ENCODE results near the gene ZC3H8.
"Not testable (repeated sequence)": the region's sequence is repeated elsewhere in the genome, so short reads cannot be mapped to it uniquely, and the experiment has no call there.

GRCh38 chr2:112282066-112282465 lies 27.2 kb upstream of the ZC3H8 start:
- not testable (repeated sequence) for TF ChIP-seq CTCF, POLR2A (IDR thresholded peaks at IDR 0.05)

Measured in testis (tissue), 2 donors.